HepG2 (cell line): ENCODE results near the gene TMX3. TPM values are rescaled to one million over a fixed set of nuclear protein-coding genes. Genes with fewer than 3 reads are reported as not detected.

ENCODE experiments used
- BORCS8-MEF2B ChIP-seq: sonication (generic); formaldehyde crosslinking; IDR thresholded peaks from 2 replicates; pipeline ENCODE4 v1.8.0; 2022; ENCODE audit warnings: mild to moderate bottlenecking, missing genetic modification reagents
- CEBPB ChIP-seq: IDR thresholded peaks from 2 replicates; pipeline ENCODE4 v1.6.1; 2011; ENCODE audit warnings: low read depth, low read length, improper control_type of control experiment, borderline replicate concordance
- EP300 ChIP-seq, 3 experiments: sonication (generic) in 1 of 3; formaldehyde crosslinking in 1 of 3; IDR thresholded peaks; 2 replicates each; pipeline versions ENCODE4 v1.5.1 to v1.6.1; 2011 to 2020; ENCODE audit warnings: low read depth in 2 of 3, low read length in 2 of 3, borderline replicate concordance in 1 of 3, improper control_type of control experiment in 1 of 3, mild to moderate bottlenecking in 1 of 3, missing genetic modification reagents in 1 of 3, moderate library complexity in 1 of 3
- HMGA1 ChIP-seq: sonication (generic); formaldehyde crosslinking; conservative IDR thresholded peaks from 2 replicates; pipeline ENCODE4 v1.4.0; 2020; ENCODE audit warnings: missing genetic modification reagents
- JDP2 ChIP-seq: sonication (generic); formaldehyde crosslinking; IDR thresholded peaks from 2 replicates; pipeline ENCODE4 v1.8.1; 2022; ENCODE audit warnings: missing genetic modification reagents, borderline replicate concordance
- JUN ChIP-seq: sonication (generic); formaldehyde crosslinking; IDR thresholded peaks from 2 replicates; pipeline ENCODE4 v1.4.0; 2020; ENCODE audit warnings: mild to moderate bottlenecking, missing genetic modification reagents
- NR3C1 ChIP-seq: sonication (generic); formaldehyde crosslinking; IDR thresholded peaks from 2 replicates; pipeline ENCODE4 v1.4.0; 2020; ENCODE audit warnings: missing genetic modification reagents
- PHF21A ChIP-seq: sonication (generic); formaldehyde crosslinking; IDR thresholded peaks from 2 replicates; pipeline ENCODE4 v1.5.0; 2020; ENCODE audit warnings: mild to moderate bottlenecking, missing genetic modification reagents
- REXO4 ChIP-seq: sonication (generic); formaldehyde crosslinking; IDR thresholded peaks from 2 replicates; pipeline ENCODE4 v1.8.0; 2022; ENCODE audit warnings: missing genetic modification reagents, mild to moderate bottlenecking, borderline replicate concordance
- SNRNP70 ChIP-seq: fragments of 200-400 bp; formaldehyde crosslinking; IDR thresholded peaks from 2 replicates; pipeline ENCODE4 v1.6.1; 2017; ENCODE audit warnings: mild to moderate bottlenecking, low read depth, low read length, moderate library complexity
- SYNCRIP ChIP-seq: fragments of 200-400 bp; formaldehyde crosslinking; IDR thresholded peaks from 2 replicates; pipeline ENCODE4 v1.6.1; 2018; ENCODE audit warnings: mild to moderate bottlenecking, low read depth, low read length; ENCODE audit not compliant: insufficient read depth
- TMF1 ChIP-seq: sonication (generic); formaldehyde crosslinking; IDR thresholded peaks from 2 replicates; pipeline ENCODE4 v1.8.1; 2022; ENCODE audit warnings: low read depth, missing genetic modification reagents
- ZFP90 ChIP-seq: sonication (generic); formaldehyde crosslinking; IDR thresholded peaks from 2 replicates; pipeline ENCODE4 v1.8.0; 2022; ENCODE audit warnings: missing genetic modification reagents, mild to moderate bottlenecking, inconsistent platforms, borderline replicate concordance
- ZNF274 ChIP-seq: sonication (generic); formaldehyde crosslinking; IDR thresholded peaks from 2 replicates; pipeline ENCODE4 v1.5.1; 2020; ENCODE audit warnings: mild to moderate bottlenecking, missing genetic modification reagents
- ZNF547 ChIP-seq: sonication (generic); formaldehyde crosslinking; IDR thresholded peaks from 2 replicates; pipeline ENCODE4 v1.5.1; 2020; ENCODE audit warnings: mild to moderate bottlenecking, missing genetic modification reagents
- ZNF562 ChIP-seq: sonication (generic); formaldehyde crosslinking; IDR thresholded peaks from 2 replicates; pipeline ENCODE4 v1.8.0; 2022; ENCODE audit warnings: missing genetic modification reagents, borderline replicate concordance
- ZNF781 ChIP-seq: sonication (generic); formaldehyde crosslinking; IDR thresholded peaks from 2 replicates; pipeline ENCODE4 v1.5.1; 2020; ENCODE audit warnings: borderline replicate concordance, mild to moderate bottlenecking, missing genetic modification reagents; ENCODE audit errors: not compliant biosample characterization
- polyA plus RNA-seq, 8 experiments: library from polyadenylated mRNA; depleted of rRNA in 3 of 8; stranded (reverse) in 7 of 8; unstranded in 1 of 8; fragments of >200 nt; fragmentation: Illumina TruSeq in 4 of 8; extraction: Trizol in 4 of 8; gene quantifications; 2 replicates each; pipeline versions ENCODE4 v1.2.1 to v1.2.3, GENCODE V29; 2011 to 2016; ENCODE audit warnings: low read depth in 4 of 8, missing spikeins in 1 of 8, mixed read lengths in 1 of 8; ENCODE audit not compliant: insufficient read depth in 1 of 8
- total RNA-seq, 5 experiments: library from RNA; depleted of rRNA; stranded (reverse); fragments of >200 nt; fragmentation: Illumina TruSeq; extraction: Trizol; gene quantifications; 2 replicates each; pipeline ENCODE4 v1.2.3, GENCODE V29; 2016; ENCODE audit warnings: low read depth in 1 of 5
- TF ChIP-seq, protein P1 (sequence below): sonication (generic); formaldehyde crosslinking; conservative IDR thresholded peaks from 2 replicates; pipeline ENCODE4 v1.8.0; 2022; ENCODE audit warnings: mild to moderate bottlenecking, moderate library complexity, missing genetic modification reagents
- TF ChIP-seq, protein P2 (sequence below): sonication (generic); formaldehyde crosslinking; IDR thresholded peaks from 2 replicates; pipeline ENCODE4 v1.8.0; 2023; ENCODE audit warnings: mild to moderate bottlenecking, missing genetic modification reagents
- TF ChIP-seq, protein P3 (sequence below): sonication (generic); formaldehyde crosslinking; IDR thresholded peaks from 2 replicates; pipeline ENCODE4 v1.5.0; 2020; ENCODE audit warnings: missing genetic modification reagents
- TF ChIP-seq, protein P4 (sequence below): sonication (generic); formaldehyde crosslinking; IDR thresholded peaks from 2 replicates; pipeline ENCODE4 v1.4.0; 2020; ENCODE audit warnings: missing genetic modification reagents, borderline replicate concordance
- TF ChIP-seq, protein P5 (sequence below): sonication (generic); formaldehyde crosslinking; IDR thresholded peaks from 2 replicates; pipeline ENCODE4 v1.8.0; 2022; ENCODE audit warnings: mild to moderate bottlenecking, missing genetic modification reagents

Gene TMX3
- total and polyA plus RNA-seq, 2 of the 13 experiments (the other 11 are each of a cell fraction or from before 2014, with no cell fraction given), result 12.9 to 25.0 TPM

DNA sequence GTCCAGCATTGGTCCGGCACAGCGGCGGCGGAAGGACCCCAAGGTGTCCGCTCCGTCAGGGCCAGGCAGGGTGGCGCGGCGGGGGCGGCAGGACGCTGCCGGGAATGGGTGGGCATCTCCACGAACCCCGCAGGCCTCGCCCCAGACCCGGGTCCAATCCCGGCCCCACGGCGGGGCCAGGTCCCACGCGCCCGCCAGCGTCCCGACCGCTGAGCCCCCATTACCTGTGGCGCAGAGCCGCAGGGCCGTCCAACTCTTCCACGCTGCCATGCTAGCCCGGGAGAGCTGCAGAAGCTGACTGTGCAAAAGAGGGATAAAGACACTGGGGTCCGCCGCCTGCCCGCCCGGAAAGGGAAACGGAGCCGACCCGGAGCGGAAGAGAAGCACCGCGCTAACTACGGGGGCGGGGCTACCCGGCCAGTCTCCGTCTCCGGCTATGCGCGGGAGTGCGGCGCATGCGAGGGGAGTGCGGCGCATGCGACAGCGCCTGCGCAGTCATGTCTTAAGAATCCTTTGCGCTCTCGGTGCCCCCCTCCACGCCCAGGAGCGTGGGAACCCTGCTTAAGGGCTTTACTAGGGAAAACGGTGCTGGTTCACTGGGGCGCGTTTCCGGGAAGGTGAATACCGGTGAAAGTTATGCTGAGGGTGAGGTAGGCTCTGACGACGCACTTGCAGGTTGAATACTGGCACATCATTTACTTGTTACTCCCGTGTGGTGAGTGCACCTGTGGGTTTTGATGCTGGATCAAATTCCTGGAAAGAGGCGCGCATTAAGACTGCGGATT lies at the start of gene TMX3 (continued):
- TF ChIP-seq, protein P1, sequence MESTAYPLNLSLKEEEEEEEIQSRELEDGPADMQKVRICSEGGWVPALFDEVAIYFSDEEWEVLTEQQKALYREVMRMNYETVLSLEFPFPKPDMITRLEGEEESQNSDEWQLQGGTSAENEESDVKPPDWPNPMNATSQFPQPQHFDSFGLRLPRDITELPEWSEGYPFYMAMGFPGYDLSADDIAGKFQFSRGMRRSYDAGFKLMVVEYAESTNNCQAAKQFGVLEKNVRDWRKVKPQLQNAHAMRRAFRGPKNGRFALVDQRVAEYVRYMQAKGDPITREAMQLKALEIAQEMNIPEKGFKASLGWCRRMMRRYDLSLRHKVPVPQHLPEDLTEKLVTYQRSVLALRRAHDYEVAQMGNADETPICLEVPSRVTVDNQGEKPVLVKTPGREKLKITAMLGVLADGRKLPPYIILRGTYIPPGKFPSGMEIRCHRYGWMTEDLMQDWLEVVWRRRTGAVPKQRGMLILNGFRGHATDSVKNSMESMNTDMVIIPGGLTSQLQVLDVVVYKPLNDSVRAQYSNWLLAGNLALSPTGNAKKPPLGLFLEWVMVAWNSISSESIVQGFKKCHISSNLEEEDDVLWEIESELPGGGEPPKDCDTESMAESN, result peak; percentile 52; the same call in 1 of the 2 replicates
- TF ChIP-seq, protein P2, sequence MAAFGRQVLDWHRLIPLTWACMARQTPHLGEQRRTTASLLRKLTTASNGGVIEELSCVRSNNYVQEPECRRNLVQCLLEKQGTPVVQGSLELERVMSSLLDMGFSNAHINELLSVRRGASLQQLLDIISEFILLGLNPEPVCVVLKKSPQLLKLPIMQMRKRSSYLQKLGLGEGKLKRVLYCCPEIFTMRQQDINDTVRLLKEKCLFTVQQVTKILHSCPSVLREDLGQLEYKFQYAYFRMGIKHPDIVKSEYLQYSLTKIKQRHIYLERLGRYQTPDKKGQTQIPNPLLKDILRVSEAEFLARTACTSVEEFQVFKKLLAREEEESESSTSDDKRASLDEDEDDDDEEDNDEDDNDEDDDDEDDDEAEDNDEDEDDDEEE (CRISPR knock-in tag), result peak; percentile 89
- TF ChIP-seq, protein P3, sequence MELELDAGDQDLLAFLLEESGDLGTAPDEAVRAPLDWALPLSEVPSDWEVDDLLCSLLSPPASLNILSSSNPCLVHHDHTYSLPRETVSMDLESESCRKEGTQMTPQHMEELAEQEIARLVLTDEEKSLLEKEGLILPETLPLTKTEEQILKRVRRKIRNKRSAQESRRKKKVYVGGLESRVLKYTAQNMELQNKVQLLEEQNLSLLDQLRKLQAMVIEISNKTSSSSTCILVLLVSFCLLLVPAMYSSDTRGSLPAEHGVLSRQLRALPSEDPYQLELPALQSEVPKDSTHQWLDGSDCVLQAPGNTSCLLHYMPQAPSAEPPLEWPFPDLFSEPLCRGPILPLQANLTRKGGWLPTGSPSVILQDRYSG (CRISPR knock-in tag), result peak; percentile 99
- TF ChIP-seq, protein P4, sequence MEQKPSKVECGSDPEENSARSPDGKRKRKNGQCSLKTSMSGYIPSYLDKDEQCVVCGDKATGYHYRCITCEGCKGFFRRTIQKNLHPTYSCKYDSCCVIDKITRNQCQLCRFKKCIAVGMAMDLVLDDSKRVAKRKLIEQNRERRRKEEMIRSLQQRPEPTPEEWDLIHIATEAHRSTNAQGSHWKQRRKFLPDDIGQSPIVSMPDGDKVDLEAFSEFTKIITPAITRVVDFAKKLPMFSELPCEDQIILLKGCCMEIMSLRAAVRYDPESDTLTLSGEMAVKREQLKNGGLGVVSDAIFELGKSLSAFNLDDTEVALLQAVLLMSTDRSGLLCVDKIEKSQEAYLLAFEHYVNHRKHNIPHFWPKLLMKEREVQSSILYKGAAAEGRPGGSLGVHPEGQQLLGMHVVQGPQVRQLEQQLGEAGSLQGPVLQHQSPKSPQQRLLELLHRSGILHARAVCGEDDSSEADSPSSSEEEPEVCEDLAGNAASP (CRISPR knock-in tag), result peak; percentile 48; the same call in 1 of the 2 replicates
- peak; percentile 70; the same call in 1 of the 2 replicates for TF ChIP-seq PHF21A (CRISPR knock-in tag)
- TF ChIP-seq BORCS8-MEF2B (CRISPR knock-in tag), result peak; percentile 96
- no peak for TF ChIP-seq JUN (CRISPR knock-in tag)
- TF ChIP-seq NR3C1, result no peak
- no peak for TF ChIP-seq SNRNP70
- peak; percentile 96 for TF ChIP-seq ZNF547
- TF ChIP-seq ZNF562, result no peak; the same call in 1 of the 2 replicates
- TF ChIP-seq HMGA1 (CRISPR knock-in tag), result no peak
- no peak for TF ChIP-seq SYNCRIP
- TF ChIP-seq, protein P5, sequence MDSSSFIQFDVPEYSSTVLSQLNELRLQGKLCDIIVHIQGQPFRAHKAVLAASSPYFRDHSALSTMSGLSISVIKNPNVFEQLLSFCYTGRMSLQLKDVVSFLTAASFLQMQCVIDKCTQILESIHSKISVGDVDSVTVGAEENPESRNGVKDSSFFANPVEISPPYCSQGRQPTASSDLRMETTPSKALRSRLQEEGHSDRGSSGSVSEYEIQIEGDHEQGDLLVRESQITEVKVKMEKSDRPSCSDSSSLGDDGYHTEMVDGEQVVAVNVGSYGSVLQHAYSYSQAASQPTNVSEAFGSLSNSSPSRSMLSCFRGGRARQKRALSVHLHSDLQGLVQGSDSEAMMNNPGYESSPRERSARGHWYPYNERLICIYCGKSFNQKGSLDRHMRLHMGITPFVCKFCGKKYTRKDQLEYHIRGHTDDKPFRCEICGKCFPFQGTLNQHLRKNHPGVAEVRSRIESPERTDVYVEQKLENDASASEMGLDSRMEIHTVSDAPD (CRISPR knock-in tag), result peak; percentile 66; the same call in 1 of the 2 replicates
- peak; percentile 88 for TF ChIP-seq TMF1 (CRISPR knock-in tag)
- TF ChIP-seq CEBPB, result no peak
- TF ChIP-seq EP300 (IDR thresholded peaks at IDR 0.05; ENCODE audit: low read depth in 2 of 2, low read length in 2 of 2), result no peak
- TF ChIP-seq EP300 (CRISPR knock-in tag; IDR thresholded peaks at IDR 0.05; ENCODE audit: borderline replicate concordance), result peak; percentile 59
- TF ChIP-seq ZNF781 (CRISPR knock-in tag), result peak; percentile 46
- no peak for TF ChIP-seq REXO4 (CRISPR knock-in tag)
- peak; percentile 94; the same call in 1 of the 2 replicates for TF ChIP-seq ZFP90
- TF ChIP-seq JDP2 (CRISPR knock-in tag), result no peak; the same call in 1 of the 2 replicates
- peak; percentile 97 for TF ChIP-seq ZNF274 (CRISPR knock-in tag)
